HG03135 (cell line): Measurements from ENCODE around the gene PLEKHG4B.

Experiments used
- ATAC-seq: cut with Tn5 transposase; IDR thresholded peaks from one replicate; pipeline ENCODE4 v1.9.1; 2021; ENCODE audit warnings: mild to moderate bottlenecking, moderate library complexity; ENCODE audit not compliant: unreplicated experiment

The PLEKHG4B gene

GRCh38 chr5:167982-168660 lies 76.2 kb downstream of the PLEKHG4B start:
- no peak for ATAC-seq

GRCh38 chr5:169071-169727 lies 77.2 kb downstream of the PLEKHG4B start:
- no peak for ATAC-seq

DNA sequence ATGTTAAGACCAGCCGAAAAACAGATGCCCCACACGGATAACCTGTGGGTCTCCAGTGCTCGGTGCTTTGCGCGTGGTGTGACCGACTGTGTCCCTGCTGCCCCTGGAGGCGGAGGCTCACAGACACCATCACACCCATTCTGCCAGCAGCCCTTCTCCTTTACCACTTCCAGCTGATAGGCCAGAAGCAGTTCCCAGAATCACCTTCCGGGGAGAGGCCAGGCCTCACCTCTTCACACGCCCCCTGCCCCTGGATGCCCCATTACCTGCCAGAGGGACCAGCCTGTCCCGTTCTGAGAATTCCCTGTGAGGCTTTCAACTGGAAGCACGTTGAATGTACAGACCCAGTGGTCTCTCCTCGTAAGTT lies 77.7 kb downstream of the PLEKHG4B start:
- ATAC-seq, result no peak

GRCh38 chr5:170971-171800 lies 79.2 kb downstream of the PLEKHG4B start:
- no peak for ATAC-seq

DNA sequence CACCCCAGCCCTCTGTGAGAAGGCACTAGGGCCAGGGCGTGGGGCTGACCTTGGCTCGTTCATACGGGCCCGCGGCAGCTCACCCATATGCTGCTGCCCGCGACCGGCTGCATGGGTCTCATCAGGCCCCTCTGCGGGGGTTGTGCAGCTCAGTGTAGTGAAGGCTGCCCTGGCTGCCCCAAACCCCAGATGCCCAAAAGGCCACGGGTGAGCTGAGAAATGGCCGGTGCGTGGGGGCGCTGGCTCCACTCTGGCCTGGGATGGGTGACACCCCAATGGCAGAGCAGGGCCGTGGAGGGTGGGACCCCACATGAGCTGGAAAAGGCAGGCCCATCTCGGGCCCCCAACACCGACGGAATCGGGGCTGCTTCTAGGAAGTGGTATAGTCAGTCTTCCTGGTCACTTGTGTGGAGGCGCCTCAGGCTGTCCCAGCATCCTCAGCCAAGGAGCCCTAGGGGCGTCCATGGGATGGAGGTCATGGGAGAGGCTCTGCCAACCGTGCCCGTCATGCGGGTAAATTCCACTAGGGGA lies 79.9 kb downstream of the PLEKHG4B start:
- ATAC-seq, result no peak

DNA sequence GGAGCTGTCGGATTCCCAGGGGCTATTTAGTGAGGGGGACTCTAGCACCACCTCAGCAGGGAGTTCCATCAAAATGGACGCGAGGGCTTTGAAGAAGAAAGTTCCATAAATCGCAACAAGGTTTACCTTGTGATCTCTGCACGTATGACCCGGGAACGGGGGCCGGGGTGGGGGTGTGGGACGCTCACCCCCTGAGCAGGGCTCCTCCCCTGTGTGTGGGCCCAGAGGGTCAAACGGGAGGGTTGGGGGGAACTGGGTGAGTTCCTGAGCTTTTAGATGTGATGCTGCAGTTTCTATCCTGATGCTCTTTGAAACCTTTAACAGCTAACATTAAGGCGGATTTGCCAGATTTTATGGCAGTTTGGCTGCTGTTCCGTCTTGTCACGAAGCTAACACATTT lies 80.5 kb downstream of the PLEKHG4B start:
- ATAC-seq, result no peak

DNA sequence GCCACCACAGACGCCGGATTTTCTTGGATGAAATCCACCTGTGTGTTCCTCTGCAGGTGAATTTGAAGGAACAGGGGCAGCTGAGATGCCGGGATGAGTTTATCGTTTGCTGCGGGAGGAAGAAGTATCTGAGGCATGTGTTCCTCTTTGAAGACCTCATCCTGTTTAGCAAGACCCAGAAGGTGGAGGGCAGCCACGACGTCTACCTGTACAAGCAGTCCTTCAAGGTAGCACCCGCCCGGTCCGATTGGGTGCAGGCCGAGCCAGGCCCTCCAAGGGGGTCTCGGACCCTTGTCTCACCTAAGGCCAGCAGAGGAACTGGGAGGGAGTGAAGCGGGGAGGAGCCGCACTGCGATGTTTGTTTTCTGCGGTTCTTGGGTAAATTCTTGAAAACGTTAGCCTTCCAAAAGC lies 80.9 kb downstream of the PLEKHG4B start:
- ATAC-seq, result no peak

- ATAC-seq, result no peak
These were observed 81.7 kb downstream of the PLEKHG4B start for GRCh38 chr5:173392-174290.

DNA sequence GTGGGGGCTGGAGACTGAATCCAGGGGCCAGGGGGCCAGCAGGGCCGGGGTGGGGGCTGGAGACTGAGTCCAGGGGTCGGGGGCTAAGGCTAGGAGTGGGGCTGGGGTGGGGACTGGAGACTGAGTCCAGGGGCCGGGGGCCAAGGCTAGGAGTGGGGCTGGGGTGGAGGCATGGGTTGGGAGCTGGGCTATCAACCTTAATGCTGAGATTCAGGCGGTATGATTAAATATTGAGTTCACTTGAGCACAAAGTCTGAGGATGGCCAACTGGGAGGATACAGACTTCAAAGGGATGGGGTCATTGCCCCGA lies 82.3 kb downstream of the PLEKHG4B start:
- ATAC-seq, result no peak

DNA sequence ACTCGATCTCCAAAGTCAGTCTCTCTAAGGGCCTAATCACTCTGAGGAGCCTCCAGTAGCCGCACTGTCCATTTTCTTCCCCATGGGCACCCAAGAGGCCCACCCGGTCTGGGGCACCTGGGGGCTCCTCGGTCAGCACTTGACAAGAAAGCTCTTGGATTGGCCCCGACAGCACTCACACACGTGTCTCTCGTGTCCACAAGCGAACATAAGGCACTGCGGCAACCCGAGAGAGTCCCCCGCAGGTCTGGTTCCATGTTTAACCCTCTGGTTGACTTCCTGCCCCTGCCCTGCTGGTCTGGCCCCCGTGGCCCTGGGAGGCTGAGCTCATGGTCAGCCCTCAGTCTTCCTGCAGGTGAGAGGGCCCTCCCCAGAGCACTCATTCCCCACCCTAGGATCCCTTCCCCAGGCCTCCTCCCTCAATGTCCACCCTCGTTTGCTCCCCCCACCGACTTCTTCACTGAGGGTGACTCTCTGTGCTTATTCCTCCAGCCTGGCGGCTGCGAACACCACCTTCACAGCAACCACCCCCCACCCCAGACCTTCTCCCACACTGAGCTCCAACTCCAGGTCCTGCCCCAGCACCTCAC lies 83.0 kb downstream of the PLEKHG4B start:
- ATAC-seq, result no peak

DNA sequence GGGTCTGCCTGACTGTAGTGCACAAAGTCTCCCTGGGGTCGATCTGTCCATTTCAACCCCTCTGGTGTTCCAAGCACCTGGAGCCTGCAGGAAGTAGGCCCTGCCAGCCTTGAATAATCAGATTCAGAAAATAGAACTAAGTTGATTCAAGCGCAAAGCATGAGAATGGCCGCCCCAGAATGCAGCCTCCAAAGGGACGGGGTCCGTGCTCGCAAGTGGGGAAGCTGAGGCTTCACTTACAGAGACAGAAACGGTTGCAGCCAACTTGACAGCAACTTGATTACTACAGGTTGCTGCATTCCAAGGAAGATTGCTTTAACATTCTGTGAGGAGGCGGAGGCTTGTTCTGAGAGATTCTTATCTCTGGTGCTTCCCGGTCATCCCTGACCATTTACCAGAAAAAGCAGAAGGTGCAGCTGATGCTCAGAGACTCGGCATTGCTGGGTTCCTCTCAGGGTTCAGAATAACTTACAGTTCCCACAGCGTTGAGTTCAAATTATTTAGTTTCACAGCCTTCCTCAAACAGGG lies 84.4 kb downstream of the PLEKHG4B start:
- ATAC-seq, result no peak

- no peak for ATAC-seq
These were observed 86.1 kb downstream of the PLEKHG4B start for GRCh38 chr5:178110-178509.

- no peak for ATAC-seq
These were observed 87.4 kb downstream of the PLEKHG4B start for GRCh38 chr5:179401-179800.

- ATAC-seq, result no peak
These were observed 88.4 kb downstream of the PLEKHG4B start for GRCh38 chr5:180286-180918.

GRCh38 chr5:181160-181559 lies 89.2 kb downstream of the PLEKHG4B start:
- ATAC-seq, result no peak

DNA sequence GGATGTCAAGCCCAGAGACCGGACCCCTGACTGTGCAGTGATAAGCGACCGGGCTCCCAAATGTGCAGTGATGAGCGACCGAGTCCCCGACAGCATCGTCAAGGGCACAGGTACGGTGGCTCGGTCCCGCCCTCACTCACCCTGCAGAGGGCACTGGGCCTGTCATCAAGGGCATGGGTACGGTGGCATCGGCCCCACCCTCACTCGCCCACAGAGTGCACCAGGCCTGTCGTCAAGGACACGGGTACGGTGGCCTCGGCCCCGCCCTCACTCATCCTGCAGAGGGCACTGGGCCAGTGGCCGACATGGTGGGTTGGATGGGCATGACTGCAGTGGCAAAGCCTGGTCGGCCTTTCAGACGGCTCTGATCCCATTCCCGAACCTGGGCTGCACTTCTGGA lies 89.6 kb downstream of the PLEKHG4B start:
- no peak for ATAC-seq

DNA sequence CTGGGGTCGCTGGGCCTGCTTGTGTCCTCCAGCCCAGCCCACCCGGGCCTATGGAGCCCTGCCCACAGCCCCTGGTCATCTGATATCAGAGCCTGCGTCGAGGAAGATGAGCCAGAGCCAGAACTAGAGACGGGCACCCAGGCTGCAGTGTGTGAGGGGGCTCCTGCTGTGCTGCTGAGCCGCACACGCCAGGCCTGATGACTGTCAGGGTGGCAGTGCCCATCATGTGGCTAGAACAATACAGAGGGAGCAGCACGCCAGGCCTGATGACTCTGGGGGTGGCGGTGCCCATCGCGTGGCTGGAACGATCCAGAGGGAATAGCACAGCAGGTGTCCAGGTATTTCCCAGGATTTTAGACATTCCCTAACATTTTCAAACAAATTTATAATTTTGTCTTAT lies 90.2 kb downstream of the PLEKHG4B start:
- no peak for ATAC-seq

DNA sequence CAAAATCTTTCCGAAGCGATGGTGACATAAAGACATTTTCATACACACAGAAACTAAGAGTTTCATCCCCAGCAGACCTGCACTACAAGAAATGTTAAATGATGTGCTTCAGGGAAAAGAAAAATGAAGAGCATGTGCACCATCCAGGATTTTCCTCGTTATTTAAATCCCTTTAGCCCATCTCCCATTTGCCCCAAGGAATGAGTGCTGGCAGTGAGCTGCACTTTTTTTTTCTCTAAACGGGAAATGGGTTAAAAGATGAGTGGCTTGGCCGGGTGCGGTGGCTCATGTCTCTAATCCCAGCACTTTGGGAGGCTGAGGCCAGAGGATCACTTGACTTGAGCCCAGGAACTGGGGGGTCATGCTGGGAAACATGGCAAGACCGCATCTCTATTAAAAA lies 92.5 kb downstream of the PLEKHG4B start:
- ATAC-seq, result no peak

GRCh38 chr5:185095-186070 lies 93.4 kb downstream of the PLEKHG4B start:
- no peak for ATAC-seq
